ENCODE data around the gene LRP8. TPM values are rescaled to one million over a fixed set of nuclear protein-coding genes. Genes with fewer than 3 reads are reported as not detected.
"Not testable (repeated sequence)": the region's sequence is repeated elsewhere in the genome, so short reads cannot be mapped to it uniquely, and the experiment has no call there.

The LRP8 gene
- total and polyA plus RNA-seq, 5 experiments from 2014 or later: 0.75 to 11.7 (median 1.4) TPM

DNA sequence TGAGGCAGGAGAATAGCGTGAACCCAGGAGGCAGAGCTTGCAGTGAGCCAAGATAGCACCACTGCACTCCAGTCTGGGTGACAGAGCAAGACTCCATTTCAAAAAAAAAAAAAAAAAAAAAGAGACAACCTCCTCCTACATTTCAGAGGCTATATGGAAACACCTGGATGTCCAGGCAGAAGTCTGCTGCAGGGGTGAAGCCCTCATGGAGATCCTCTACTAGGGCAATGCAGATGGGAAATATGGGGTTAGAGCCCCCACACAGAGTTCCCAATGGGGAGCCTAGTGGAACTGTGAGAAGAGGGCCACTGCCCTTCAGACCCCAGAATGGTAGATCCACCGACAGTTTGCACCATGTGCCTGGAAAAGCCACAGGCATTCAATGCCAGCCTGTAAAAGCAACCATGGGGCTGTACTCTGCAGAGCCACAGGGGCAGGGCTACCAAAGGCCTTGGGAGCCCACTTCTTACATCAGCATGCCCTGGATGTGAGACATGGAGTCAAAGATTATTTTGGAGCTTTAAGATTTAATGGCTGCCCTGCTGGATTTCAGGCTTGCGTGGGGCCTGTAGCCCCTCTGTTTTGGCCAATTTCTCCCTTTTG is 121.7 kb downstream of the LRP8 start:
- Mint-ChIP-seq H3K9me3 (peaks cover 0 to 23% (median 13%) of the 10 kb centered on the region in 9 donors), H3K27ac (peak overlapping the region in 1 of 10 donors; percentile 38), H3K36me3 (peaks cover 44 to 93% (median 72%) of the 10 kb centered on the region in 3 donors), H3K4me1 (peaks cover 13 to 28% (median 20%) of the 10 kb centered on the region in 4 donors)
- not testable (repeated sequence) for ATAC-seq, H3K27me3 Mint-ChIP-seq, DNase-seq, H3K4me3 Mint-ChIP-seq
- POLR2A ChIA-PET: interaction anchor here (0.6 kb wide), 1 partner anchor 185 kb away, joined by 4 read pairs; no protein-coding TSS in a partner anchor

DNA sequence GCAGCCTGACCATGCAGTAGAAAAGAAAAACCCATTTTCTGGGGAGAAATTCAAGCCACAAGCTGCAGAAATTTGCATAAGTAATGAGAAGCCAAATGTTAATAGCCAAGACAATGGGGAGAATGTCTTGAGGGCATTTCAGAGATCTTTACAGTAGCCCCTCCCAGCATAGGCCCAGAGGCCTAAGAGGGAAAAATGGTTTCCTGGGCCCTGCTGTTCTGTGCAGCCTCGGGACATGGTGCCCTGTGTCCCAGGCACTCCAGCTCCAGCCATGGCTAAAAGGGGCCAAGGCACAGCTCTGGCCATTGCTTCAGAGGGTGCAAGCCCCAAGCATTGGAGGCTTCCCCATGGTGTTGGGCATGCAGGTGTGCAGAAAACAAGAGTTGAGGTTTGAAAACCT is 122.4 kb downstream of the LRP8 start:
- H3K36me3 Mint-ChIP-seq: peaks cover 44 to 93% (median 74%) of the 10 kb centered on the region in 3 donors
- H3K4me3 Mint-ChIP-seq, H3K27ac Mint-ChIP-seq, DNase-seq, ATAC-seq, H3K27me3 Mint-ChIP-seq: not testable (repeated sequence)
- peaks cover 0 to 23% (median 13%) of the 10 kb centered on the region in 9 donors for H3K9me3 Mint-ChIP-seq
- POLR2A ChIA-PET: interaction anchor here (0.6 kb wide), 1 partner anchor 184 kb away, joined by 4 read pairs; no protein-coding TSS in a partner anchor
- H3K4me1 Mint-ChIP-seq: peaks cover 14 to 28% (median 22%) of the 10 kb centered on the region in 4 donors

DNA sequence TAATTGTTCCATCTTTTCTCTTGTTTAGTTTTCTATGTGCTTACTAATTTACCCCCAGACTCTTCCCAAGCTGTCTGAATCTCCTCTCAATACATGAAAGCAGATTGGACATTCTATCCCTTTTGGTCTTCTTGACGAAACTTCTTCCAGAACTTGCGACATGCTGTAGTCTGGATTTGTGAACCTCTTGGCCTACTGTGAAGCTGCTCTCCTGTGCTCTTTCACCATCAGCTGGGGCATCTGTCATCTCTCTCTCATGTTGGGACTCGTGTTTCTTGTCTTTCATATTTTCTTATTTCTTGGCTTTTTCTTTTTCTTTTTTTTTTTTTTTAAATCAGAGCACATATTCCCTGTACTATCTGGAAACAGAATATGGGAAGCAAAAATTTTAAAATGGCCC is 124.4 kb downstream of the LRP8 start:
- H3K4me1 Mint-ChIP-seq: peaks cover 20 to 38% (median 34%) of the 10 kb centered on the region in 4 donors
- H3K27ac Mint-ChIP-seq: peak overlapping the region in 3 of 10 donors; percentile 42 to 76 (median 45)
- H3K36me3 Mint-ChIP-seq: peaks cover 37 to 74% (median 56%) of the 10 kb centered on the region in 3 donors
- no peaks in the 10 kb centered on the region for H3K27me3 Mint-ChIP-seq
- peaks cover 0 to 23% (median 13%) of the 10 kb centered on the region in 9 donors for H3K9me3 Mint-ChIP-seq
- DNase-seq: no peak
- ATAC-seq: no peak
- H3K4me3 Mint-ChIP-seq: no peak overlapping the region
- POLR2A ChIA-PET: no interaction called here

DNA sequence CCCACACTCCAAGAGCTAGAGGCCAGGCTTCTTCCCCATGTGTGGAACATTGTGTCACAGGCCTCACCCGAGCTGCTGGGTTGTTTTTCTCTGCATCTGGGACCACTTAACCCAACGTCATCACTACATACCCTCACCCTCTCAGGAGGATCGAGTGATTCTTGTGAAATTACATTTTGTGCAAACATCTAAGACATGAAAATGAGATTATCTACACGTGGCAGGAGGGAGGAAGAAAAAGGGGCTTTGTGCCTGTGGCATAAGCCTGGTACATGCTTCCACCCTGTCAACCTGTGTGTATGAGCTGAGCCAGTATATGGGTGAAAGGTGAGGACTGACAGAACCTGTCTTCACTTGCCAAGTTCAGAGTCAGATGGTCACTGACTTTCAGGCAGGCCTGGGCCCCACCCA is 129.6 kb downstream of the LRP8 start:
- POLR2A ChIA-PET: interaction anchor here (1.1 to 2.4 kb wide), 5 partner anchors 15 to 22 kb away, joined by 3 to 11 read pairs (median 4); partner anchors contain the start of gene CZIB

DNA sequence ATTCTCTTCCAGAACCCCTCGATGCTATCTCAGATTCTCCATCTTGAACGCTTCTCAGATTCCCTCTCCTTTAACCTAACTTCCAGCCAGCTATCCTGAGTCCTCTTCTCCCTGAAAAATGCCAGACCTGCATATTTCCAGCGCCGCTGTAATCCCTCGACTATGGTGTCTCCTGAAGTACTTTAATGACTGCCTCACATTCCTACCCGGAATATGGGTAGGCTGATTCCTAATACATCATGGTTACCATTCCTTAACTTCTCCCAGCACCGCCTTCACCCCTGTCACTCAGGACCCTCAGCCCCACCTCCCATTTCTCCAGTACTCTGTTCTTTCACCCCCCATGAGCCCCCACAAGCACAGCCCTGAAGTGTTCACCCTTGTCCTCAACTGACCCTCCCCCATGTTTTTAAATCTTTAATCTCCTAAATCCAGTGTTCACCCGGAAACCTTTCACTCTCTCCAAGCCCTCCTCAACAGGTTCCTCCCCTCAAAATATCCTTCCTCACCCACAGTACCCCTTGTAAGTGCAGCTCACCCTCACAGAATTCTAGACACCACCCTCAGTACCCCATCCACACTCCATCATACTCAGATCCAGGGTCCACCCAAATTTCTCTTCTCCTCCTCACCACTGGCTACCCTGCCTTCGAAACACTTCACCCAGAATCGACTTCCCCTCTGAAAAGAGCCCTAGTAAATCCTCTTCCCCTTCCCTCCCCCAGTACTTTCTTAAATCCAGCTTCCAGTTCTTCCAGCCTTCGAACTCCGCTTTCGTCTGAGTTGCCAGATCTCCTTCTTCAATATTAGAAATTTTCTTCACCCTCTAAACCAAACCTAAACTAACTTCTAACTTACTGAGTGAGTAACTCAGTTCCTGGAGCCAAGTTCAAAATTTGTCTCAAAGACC is 130.3 kb downstream of the LRP8 start:
- Mint-ChIP-seq H3K27me3 (no peaks in the 10 kb centered on the region), H3K27ac (peak overlapping the region; percentile 94 to 100 (median 99)), H3K9me3 (no peaks in the 10 kb centered on the region), H3K4me1 (peaks cover 18 to 41% (median 40%) of the 10 kb centered on the region in 4 donors), H3K4me3 (peak overlapping the region; percentile 88 to 97 (median 96)), H3K36me3 (peaks cover 0 to 18% (median 8%) of the 10 kb centered on the region in 3 donors)
- ATAC-seq (no peak), DNase-seq (no peak)
- POLR2A ChIA-PET: interaction anchor here (1.1 to 2.4 kb wide), 5 partner anchors 16 to 23 kb away, joined by 3 to 11 read pairs (median 4); partner anchors contain the start of gene CZIB

More for the DNA sequence above, 129.6 kb downstream of the LRP8 start:
- Mint-ChIP-seq H3K27me3 (no peaks in the 10 kb centered on the region), H3K36me3 (peaks cover 2 to 25% (median 15%) of the 10 kb centered on the region in 3 donors), H3K27ac (peak overlapping the region; percentile 94 to 100 (median 99)), H3K9me3 (peaks cover 0 to under 1% (median 0%) of the 10 kb centered on the region in 9 donors), H3K4me1 (peaks cover 20 to 47% (median 46%) of the 10 kb centered on the region in 4 donors), H3K4me3 (peak overlapping the region; percentile 88 to 97 (median 96))
- ATAC-seq (no peak), DNase-seq (no peak)

DNA sequence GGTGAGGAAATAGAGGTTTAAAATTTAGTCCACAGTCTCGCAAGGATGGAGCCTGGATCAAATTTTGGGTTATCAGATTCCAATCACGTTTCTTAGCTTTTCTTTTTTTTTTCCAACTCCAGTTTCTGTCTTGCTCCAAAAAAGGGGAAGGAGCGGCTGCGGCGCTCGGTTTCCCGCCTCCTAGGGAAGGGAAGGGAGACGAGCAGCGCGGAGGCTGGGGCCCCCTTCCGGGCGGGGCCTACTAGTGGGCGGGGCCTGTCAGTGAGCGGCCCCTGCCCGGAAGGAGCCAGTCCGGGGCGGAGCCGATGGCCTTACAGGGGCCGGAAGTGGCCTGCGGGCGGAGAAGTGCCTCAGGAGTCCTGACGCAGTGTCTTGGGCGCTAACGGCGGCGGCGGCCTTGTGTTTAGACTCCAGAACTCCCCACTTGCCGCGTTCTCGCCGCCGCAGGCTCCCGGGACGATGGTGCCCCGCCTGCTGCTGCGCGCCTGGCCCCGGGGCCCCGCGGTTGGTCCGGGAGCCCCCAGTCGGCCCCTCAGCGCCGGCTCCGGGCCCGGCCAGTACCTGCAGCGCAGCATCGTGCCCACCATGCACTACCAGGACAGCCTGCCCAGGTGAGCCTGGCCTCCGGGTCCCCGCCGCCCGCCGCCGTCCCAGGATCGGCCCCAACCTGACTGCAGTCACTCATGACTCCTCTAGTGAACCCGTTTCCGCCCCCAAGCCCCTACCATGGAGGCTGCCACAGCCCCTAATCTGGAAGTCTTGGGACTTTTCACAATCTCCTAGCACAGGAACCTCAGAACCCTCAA is 131.2 kb downstream of the LRP8 start, which contains the start of gene CPT2:
TSS of gene CPT2 (plus strand) at position 340 of the 806 bp plus-strand sequence. CDS start at position 460, 120 bp downstream.
- Mint-ChIP-seq H3K4me1 (peaks cover 17 to 40% (median 38%) of the 10 kb centered on the region in 4 donors), H3K36me3 (peaks cover 0 to 11% (median 3%) of the 10 kb centered on the region in 3 donors), H3K4me3 (peak within 1 kb of the TSS; percentile 88 to 97 (median 96)), H3K27ac (peak within 1 kb of the TSS; percentile 94 to 100 (median 99)), H3K27me3 (no peaks in the 10 kb centered on the region), H3K9me3 (no peaks in the 10 kb centered on the region)
- POLR2A ChIA-PET: interaction anchor here (0.6 to 2.4 kb wide), 8 partner anchors 10 to 130 kb away, joined by 3 to 12 read pairs (median 4); partner anchors contain the start of gene CZIB
- DNase-seq: peak; percentile 80 to 95 (median 88)
- peak; percentile 95 for ATAC-seq

DNA sequence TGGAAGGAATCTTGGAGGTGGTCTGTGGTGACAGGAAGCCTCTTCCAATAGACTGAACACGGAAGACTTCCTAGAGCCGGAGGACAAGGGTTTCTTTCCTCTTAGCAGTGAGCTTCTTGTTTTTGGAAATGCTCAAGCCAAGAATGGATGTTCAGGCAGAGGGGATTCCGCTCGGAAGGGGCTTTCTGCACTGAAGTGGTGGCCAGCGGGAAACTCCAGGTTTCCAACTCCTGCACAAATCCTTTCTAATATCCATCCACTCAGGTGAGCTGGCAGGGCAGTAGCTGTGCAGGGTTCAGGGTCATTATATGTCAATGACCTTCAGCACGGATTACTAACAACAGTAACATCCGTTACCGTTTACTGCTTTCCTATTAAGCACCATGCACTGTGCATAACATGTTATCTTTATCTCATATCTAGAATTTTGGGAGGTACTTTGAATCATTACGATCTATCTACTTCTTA is 131.8 kb downstream of the LRP8 start:
- H3K36me3 Mint-ChIP-seq: peaks cover 0 to 5% (median 3%) of the 10 kb centered on the region in 3 donors
- peaks cover 17 to 37% (median 37%) of the 10 kb centered on the region in 4 donors for H3K4me1 Mint-ChIP-seq
- H3K4me3 Mint-ChIP-seq: peak overlapping the region; percentile 86 to 96 (median 92)
- peak in 1 of 10 donors; percentile 4 for DNase-seq
- POLR2A ChIA-PET: interaction anchor here (0.6 to 2.2 kb wide), 7 partner anchors 9 to 130 kb away, joined by 3 to 12 read pairs (median 3); partner anchors contain the start of gene CZIB
- peak overlapping the region; percentile 94 to 100 (median 96) for H3K27ac Mint-ChIP-seq
- no peaks in the 10 kb centered on the region for H3K9me3 Mint-ChIP-seq
- ATAC-seq: peak; percentile 30 to 44
- H3K27me3 Mint-ChIP-seq: no peaks in the 10 kb centered on the region

DNA sequence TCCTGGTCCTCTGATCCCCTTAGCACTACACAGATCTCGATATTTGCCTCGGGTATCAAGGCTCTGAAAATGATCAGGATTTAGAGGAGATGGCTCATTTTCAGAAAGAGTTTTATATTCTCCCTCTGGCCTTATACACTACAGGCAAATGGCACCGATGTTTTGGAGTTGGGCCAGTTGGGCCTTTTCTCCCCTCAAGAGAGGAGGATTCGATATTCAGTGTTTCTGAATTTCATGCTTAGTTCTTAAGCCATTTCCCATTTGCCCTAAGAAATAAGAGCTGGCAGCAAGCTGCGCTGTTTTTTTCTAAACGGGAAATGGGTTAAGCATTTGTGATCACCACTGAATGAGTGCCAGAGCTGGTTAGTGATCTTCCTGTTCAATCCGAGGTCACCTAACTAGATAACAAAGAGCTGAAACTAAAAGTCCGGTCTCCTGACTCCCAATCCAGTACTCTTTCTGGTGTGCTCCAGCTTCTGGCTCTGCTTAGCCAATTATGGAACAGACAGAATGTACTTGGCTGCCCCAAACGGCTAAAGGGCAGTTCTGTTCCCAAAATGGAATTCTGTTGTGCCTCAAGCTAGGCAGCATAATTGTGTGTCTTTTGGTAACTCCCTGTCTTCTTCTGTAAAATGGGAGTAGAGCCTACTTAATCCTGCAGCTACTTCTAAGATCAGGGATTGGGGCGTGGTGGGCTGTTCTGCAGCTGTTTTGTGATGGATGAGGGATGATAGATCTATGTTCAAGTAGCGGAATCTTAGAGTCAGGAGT is 132.4 kb downstream of the LRP8 start:
- DNase-seq (no peak), ATAC-seq (no peak)
- no peaks in the 10 kb centered on the region for H3K9me3 Mint-ChIP-seq
- peak overlapping the region in 9 of 10 donors; percentile 32 to 100 (median 94) for H3K27ac Mint-ChIP-seq
- no peaks in the 10 kb centered on the region for H3K27me3 Mint-ChIP-seq
- peak overlapping the region in 9 of 10 donors; percentile 39 to 96 (median 91) for H3K4me3 Mint-ChIP-seq
- H3K4me1 Mint-ChIP-seq: peaks cover 17 to 37% (median 35%) of the 10 kb centered on the region in 4 donors
- H3K36me3 Mint-ChIP-seq: no peaks in the 10 kb centered on the region
- POLR2A ChIA-PET: interaction anchor here (0.8 to 2.2 kb wide), 6 partner anchors 9 to 131 kb away, joined by 3 to 12 read pairs (median 3); partner anchors contain the start of gene CZIB

Measured in naive thymus-derived CD8-positive, alpha-beta T cell (primary cell).